LNCAP (cell line): Measurements from ENCODE around the gene FABP6.

ENCODE experiments used
- CTCF ChIP-seq: fragments of 450-650 bp; IDR thresholded peaks from 2 replicates; pipeline ENCODE4 v1.5.1; 2017; ENCODE audit warnings: mild to moderate bottlenecking

Gene FABP6

GRCh38 chr5:160231783-160232342 lies 2.6 kb downstream of the FABP6 start:
- TF ChIP-seq CTCF: no peak

GRCh38 chr5:160233215-160233614 lies 3.9 kb downstream of the FABP6 start:
- TF ChIP-seq CTCF: no peak

- no peak for TF ChIP-seq CTCF
Observed at GRCh38 chr5:160235731-160236130, 6.4 kb downstream of the FABP6 start.

- no peak for TF ChIP-seq CTCF
Observed at GRCh38 chr5:160237571-160238093, 8.3 kb downstream of the FABP6 start.

GRCh38 chr5:160240350-160240749 lies 11.0 kb downstream of the FABP6 start:
- TF ChIP-seq CTCF: no peak

GRCh38 chr5:160242145-160242544 lies 12.8 kb downstream of the FABP6 start:
- no peak for TF ChIP-seq CTCF

- no peak for TF ChIP-seq CTCF
Observed at GRCh38 chr5:160245506-160246086, 16.3 kb downstream of the FABP6 start.

GRCh38 chr5:160250226-160250625 lies 20.9 kb downstream of the FABP6 start:
- TF ChIP-seq CTCF: no peak
